ENCODE results near the gene PARD6A.

DNA sequence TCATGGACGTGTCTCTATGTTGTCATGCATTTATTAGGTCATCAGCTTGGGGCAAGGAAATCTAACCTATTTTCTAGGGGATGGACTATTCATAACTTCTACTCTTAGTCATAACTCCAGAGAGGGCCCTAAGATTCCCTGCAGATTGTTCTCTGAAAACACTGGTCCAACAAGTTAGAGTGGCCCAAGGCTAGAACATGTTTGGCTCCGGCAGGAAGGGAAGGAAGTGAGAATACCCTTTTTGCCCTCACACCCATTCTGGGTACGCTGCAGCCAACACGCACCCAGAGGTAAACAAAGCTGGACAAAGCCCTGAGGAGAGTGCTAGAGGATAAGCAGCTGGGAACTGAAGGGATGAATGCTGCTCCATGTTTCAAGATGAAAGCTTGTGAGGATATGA is 15.8 kb downstream of the PARD6A start:
- TF ChIP-seq, protein P1, sequence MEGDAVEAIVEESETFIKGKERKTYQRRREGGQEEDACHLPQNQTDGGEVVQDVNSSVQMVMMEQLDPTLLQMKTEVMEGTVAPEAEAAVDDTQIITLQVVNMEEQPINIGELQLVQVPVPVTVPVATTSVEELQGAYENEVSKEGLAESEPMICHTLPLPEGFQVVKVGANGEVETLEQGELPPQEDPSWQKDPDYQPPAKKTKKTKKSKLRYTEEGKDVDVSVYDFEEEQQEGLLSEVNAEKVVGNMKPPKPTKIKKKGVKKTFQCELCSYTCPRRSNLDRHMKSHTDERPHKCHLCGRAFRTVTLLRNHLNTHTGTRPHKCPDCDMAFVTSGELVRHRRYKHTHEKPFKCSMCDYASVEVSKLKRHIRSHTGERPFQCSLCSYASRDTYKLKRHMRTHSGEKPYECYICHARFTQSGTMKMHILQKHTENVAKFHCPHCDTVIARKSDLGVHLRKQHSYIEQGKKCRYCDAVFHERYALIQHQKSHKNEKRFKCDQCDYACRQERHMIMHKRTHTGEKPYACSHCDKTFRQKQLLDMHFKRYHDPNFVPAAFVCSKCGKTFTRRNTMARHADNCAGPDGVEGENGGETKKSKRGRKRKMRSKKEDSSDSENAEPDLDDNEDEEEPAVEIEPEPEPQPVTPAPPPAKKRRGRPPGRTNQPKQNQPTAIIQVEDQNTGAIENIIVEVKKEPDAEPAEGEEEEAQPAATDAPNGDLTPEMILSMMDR (IDR thresholded peaks at IDR 0.05) = no peak
- no peak for TF ChIP-seq POLR2A (IDR thresholded peaks at IDR 0.05)
